Medulla oblongata (tissue), 1 donor: Measurements from ENCODE around the gene BANF2.
"Not testable (repeated sequence)": the region's sequence is repeated elsewhere in the genome, so short reads cannot be mapped to it uniquely, and the experiment has no call there.

Experiments used
- DNase-seq: peaks from one replicate; pipeline ENCODE4 v3.0.0-alpha.2; 2015; ENCODE audit errors: extremely low spot score

BANF2 gene

GRCh38 chr20:17699931-17700351 lies at the start of gene BANF2:
Gene BANF2 (plus strand): TSS chr20:17699966. CDS start chr20:17725026, 25,060 bp downstream.
- DNase-seq, result no peak

- DNase-seq, result no peak
Measured at GRCh38 chr20:17650301-17651128, 49.3 kb upstream of the BANF2 start.

DNA sequence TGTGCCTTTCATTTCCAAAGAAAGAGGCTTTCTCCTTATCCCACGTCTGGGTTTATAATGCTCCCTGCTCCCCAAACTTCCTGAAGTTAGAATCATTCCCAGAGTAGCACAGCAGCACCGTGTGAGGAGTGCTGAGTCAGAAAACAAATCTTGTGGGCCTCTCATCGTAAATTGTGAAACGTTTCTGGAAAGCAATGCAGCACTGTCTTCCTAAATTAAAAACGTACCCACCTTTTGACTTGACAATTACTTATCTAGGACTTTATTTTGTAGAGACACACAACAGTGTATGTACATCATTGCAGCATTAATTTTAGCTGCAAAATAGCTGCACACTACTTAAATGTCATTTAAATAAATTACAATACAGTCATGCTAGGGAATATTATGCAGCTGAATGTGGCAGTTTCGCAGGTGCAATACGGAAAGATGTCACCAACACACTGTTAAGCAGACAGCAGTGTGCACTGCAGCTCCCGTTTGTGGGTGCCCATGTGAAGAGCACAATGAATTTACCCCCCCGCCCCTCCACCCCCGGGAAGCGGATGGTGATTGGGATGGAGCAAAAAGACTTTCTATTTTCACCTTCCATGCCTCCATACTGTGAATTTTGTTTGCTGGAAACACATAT lies 48.5 kb upstream of the BANF2 start:
- DNase-seq, result no peak

GRCh38 chr20:17651760-17652388 lies 47.9 kb upstream of the BANF2 start:
- DNase-seq, result no peak

- no peak for DNase-seq
Measured at GRCh38 chr20:17652411-17652810, 47.4 kb upstream of the BANF2 start.

GRCh38 chr20:17653835-17654648 lies 45.7 kb upstream of the BANF2 start:
- DNase-seq, result no peak

- no peak for DNase-seq
Measured at GRCh38 chr20:17654649-17655285, 45.0 kb upstream of the BANF2 start.

DNA sequence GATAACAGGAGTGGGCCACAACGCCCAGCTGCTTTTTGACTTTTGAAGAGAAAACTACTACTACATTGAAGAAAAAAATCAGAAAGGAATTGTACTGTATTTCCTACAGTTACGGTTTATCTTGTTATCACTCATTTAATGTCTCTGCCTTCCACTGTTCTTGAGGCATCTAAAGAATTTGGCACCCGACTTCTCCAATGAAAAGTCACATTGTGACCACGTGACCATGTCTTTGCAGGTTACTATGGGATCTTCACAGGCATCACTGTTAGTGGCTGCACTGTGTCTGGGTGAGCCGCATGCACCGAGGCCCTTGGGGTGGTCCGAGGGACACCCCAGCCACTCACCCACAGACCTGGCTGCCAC lies 44.5 kb upstream of the BANF2 start:
- no peak for DNase-seq

DNA sequence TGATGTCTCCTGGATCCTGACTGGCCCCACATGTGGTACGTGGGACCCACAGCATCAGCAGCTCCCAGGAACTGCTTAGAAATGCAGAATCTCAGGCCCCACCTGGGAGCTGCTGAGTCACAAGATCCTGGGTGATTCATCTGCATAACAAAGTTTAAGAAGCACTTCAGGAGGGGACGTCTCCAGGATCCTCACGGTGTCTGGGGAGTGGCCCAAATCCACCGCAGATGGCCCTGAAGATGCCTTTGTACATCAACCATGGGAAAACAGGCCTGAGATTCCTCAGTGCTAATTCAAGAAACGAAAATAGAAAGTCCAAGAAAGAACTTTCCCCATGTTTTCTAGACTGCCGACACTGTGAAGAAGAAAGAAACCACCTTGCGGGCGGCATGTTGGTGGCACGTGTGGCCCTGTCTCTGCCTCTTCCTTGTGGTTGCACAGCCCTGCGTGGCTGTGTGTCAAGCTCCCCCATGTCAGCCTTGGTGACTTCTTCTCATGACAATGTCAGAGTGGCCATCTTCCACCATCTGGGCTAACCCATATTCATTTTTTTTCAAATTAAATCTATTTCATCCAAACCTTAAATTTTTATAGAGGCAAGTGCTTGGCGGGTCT lies 43.8 kb upstream of the BANF2 start:
- no peak for DNase-seq

- DNase-seq, result no peak
Measured at GRCh38 chr20:17657079-17657825, 42.5 kb upstream of the BANF2 start.

- DNase-seq, result no peak
Measured at GRCh38 chr20:17657898-17658647, 41.7 kb upstream of the BANF2 start.

- no peak for DNase-seq
Measured at GRCh38 chr20:17658648-17658993, 41.1 kb upstream of the BANF2 start.

DNA sequence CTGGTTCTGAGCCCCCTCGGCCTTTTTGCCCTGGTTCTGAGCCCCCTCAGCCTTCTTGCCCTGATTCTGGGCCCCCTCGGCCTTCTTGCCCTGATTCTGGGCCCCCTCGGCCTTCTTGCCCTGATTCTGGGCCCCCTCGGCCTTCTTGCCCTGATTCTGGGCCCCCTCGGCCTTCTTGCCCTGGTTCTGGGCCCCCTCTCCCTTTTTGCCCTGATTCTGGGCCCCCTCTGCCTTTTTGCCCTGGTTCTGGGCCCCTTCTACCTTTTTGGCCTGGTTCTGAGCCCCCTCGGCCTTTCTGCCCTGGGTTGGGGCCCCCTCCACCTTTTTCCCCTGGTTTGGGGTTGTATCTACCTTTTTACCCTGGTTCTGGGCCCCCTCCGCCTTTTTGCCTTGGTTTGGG lies 40.4 kb upstream of the BANF2 start:
- DNase-seq, result not testable (repeated sequence)

- DNase-seq, result no peak
Measured at GRCh38 chr20:17659801-17660200, 40.0 kb upstream of the BANF2 start.

- DNase-seq, result no peak
Measured at GRCh38 chr20:17660667-17661066, 39.1 kb upstream of the BANF2 start.

DNA sequence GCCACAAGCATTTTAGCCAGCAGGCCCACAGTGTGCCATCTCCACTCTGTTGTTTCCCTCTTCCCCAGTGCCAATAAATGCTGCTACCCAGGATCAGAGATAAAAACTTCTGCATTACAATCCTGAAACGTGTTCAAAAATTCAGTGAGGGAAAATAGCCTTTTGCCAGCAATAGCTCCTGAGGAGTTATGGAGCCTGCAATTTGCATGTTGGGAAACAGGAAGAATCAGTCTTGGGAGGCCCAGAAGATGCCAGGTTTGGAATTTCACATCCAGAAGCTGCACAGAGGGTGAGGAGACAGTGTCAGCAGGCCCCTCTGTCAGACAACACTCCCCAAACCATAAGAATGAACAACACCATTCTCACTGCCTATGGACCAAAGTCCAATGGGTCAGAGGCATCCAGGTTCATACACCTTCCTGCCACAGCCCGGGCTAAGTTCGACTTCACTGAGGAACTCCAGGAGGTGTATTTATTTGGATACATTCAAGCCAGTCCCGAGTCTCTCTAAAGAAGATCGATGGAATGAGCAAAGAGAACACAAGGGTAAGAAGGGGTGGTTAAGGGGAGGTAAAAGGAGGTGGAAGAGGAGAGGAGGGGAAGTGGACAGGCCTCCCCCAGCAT lies 38.5 kb upstream of the BANF2 start:
- no peak for DNase-seq

- no peak for DNase-seq
Measured at GRCh38 chr20:17662333-17663039, 37.3 kb upstream of the BANF2 start.

DNA sequence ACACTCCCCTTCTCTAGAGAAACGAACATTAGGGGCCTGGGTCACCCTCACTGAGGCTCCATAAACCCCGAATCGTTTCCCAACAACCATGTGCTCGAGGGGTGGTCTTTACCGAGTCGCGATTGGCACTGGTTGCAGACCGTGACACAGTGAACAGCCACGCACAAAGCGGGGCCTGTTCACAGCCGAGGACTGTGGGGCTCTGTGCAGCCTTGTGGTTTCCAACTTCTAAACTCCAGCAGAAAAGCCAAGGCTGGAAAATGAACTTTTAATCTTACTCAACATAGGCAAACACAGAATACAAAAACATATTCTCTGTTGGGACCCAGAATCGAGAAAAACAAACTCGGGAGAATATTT lies 36.7 kb upstream of the BANF2 start:
- DNase-seq, result peak; percentile 81

DNA sequence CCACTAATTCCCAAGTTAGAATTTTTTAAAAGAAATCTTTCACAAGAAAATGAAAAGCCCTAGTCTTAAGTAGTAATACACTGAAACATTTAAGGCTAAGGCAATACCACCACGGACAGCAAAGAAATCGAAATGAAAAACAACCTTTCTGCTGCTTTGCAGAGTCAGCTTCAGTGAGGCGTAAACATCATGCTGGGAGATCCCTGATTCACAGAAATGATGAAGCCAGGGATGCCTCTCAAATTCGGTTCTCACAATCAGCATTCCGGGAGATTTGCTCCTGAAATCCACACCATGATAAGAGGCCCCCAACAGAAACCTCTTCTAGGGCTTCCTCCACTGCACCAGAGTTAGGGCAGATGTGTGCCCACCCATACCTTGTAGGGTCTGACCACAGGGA lies 36.3 kb upstream of the BANF2 start:
- no peak for DNase-seq
